PC-9 (cell line): ENCODE results near the gene ARHGAP44. TPM values are rescaled to one million over a fixed set of nuclear protein-coding genes. Genes with fewer than 3 reads are reported as not detected.

ENCODE experiments used
- BruUV-seq: library from RNA; stranded (reverse); fragments of 400-500 nt; replicated peaks from 2 replicates; lab custom pipeline; 2021; lab: Mats Ljungman, UMichigan
- CTCF ChIA-PET: fragments of 300-600 bp; sonication (Branson Sonifier 250); formaldehyde crosslinking; loops from one replicate; lab custom pipeline; 2022; ENCODE audit warnings: antibody characterized with exemption; lab: Charles Lee
- POLR2A ChIA-PET: fragments of 300-600 bp; sonication (Branson Sonifier 250); formaldehyde crosslinking; loops from one replicate; lab custom pipeline; 2022; ENCODE audit warnings: antibody characterized with exemption; ENCODE audit not compliant: unreplicated experiment; lab: Charles Lee
- DNase-seq, 2 experiments: peaks; one replicate each; pipeline versions ENCODE4 v3.0.0 to v3.0.0-alpha.2; 2015 to 2022; ENCODE audit warnings: mixed read lengths in 1 of 2
- H2AFZ ChIP-seq: fragments of 200-600 bp; sonication (generic); 2 replicates; pipeline ENCODE4 v1.8.1; 2017; ENCODE audit warnings: antibody characterized with exemption
- H3F3A ChIP-seq: fragments of 200-600 bp; sonication (generic); 2 replicates; pipeline ENCODE4 v1.8.1; 2017; ENCODE audit warnings: antibody characterized with exemption, mild to moderate bottlenecking, low read depth; ENCODE audit not compliant: insufficient read depth
- H3K27ac ChIP-seq: fragments of 200-600 bp; sonication (generic); 2 replicates; pipeline ENCODE4 v1.6.1; 2016; ENCODE audit warnings: mixed run types
- H3K27me3 ChIP-seq: fragments of 200-600 bp; sonication (generic); 2 replicates; pipeline ENCODE4 v1.6.1; 2016; ENCODE audit warnings: low read depth, mixed run types; ENCODE audit not compliant: insufficient read depth
- H3K36me3 ChIP-seq: fragments of 200-600 bp; sonication (generic); 2 replicates; pipeline ENCODE4 v1.6.1; 2016; ENCODE audit warnings: low read depth, mixed run types
- H3K4me1 ChIP-seq: fragments of 200-600 bp; sonication (generic); replicated peaks from 2 replicates; pipeline ENCODE4 v1.6.1; 2016; ENCODE audit warnings: mixed run types; ENCODE audit not compliant: insufficient read depth
- H3K4me2 ChIP-seq: fragments of 200-600 bp; sonication (generic); 2 replicates; pipeline ENCODE4 v1.6.1; 2017; ENCODE audit warnings: mixed run types
- H3K4me3 ChIP-seq: fragments of 200-600 bp; sonication (generic); 2 replicates; pipeline ENCODE4 v1.6.1; 2016; ENCODE audit warnings: mixed run types
- H3K79me2 ChIP-seq: fragments of 200-600 bp; sonication (generic); 2 replicates; pipeline ENCODE4 v1.6.1; 2017; ENCODE audit warnings: low read depth, mixed run types
- H3K9me2 ChIP-seq: fragments of 200-600 bp; sonication (generic); 2 replicates; pipeline ENCODE4 v1.8.1; 2017; ENCODE audit warnings: mild to moderate bottlenecking; ENCODE audit not compliant: insufficient read depth
- H3K9me3 ChIP-seq: fragments of 200-600 bp; sonication (generic); 2 replicates; pipeline ENCODE4 v1.8.1; 2016; ENCODE audit warnings: low read depth; ENCODE audit not compliant: insufficient read depth
- H4K20me1 ChIP-seq: fragments of 200-600 bp; sonication (generic); 2 replicates; pipeline ENCODE4 v1.8.1; 2017; ENCODE audit not compliant: insufficient read depth
- CTCF ChIP-seq: fragments of 200-600 bp; sonication (generic); conservative IDR thresholded peaks from 2 replicates; pipeline ENCODE4 v1.6.1; 2017; ENCODE audit warnings: mixed run types, antibody characterized with exemption, mild to moderate bottlenecking, moderate library complexity
- EZH2 ChIP-seq: fragments of 200-600 bp; sonication (generic); IDR thresholded peaks from 2 replicates; pipeline ENCODE4 v1.8.0; 2017; ENCODE audit warnings: antibody characterized with exemption, low read depth
- intact Hi-C: fragments of 100-400 bp; cut with micrococcal nuclease; formaldehyde crosslinking; loops from one replicate; pipeline ENCODE4 v1.10.0; 2022; ENCODE audit not compliant: unreplicated experiment
- total RNA-seq: library from RNA; stranded (reverse); gene quantifications from 2 replicates; pipeline ENCODE4 v1.2.3, GENCODE V29; 2021

The ARHGAP44 gene
- total RNA-seq, 1 experiment from 2014 or later, result not detected

- no peaks in the 10 kb centered on the region for H3K79me2 ChIP-seq
- H2AFZ ChIP-seq, result no peak overlapping the region
- no TSS peak for BruUV-seq
- no peak overlapping the region for H3K27ac ChIP-seq
- no peaks in the 10 kb centered on the region for H3K36me3 ChIP-seq
- no peak for DNase-seq
- H3K9me3 ChIP-seq, result no peaks in the 10 kb centered on the region
- ChIA-PET POLR2A (no interaction called here), CTCF (no interaction called here)
- no peaks in the 10 kb centered on the region for H3F3A ChIP-seq
- H3K27me3 ChIP-seq, result 0 out of 2 replicates have a peak, but pooled peaks cover 15% of the 10 kb centered on the region
- H3K4me3 ChIP-seq, result no peak overlapping the region
- H3K9me2 ChIP-seq, result no peaks in the 10 kb centered on the region
- no peaks in the 10 kb centered on the region for H3K4me1 ChIP-seq
- H4K20me1 ChIP-seq, result no peaks in the 10 kb centered on the region
- intact Hi-C loops, result no loop called here
- TF ChIP-seq EZH2, result no peak
- no peak for TF ChIP-seq CTCF
- no peak overlapping the region for H3K4me2 ChIP-seq
Observed at GRCh38 chr17:12909046-12909445, 119.7 kb downstream of the ARHGAP44 start.

GRCh38 chr17:12909511-12909910, 120.2 kb downstream of the ARHGAP44 start:
- ChIA-PET POLR2A (no interaction called here), CTCF (no interaction called here)
- H4K20me1 ChIP-seq, result no peaks in the 10 kb centered on the region
- no peak for TF ChIP-seq CTCF
- TF ChIP-seq EZH2, result no peak
- no peak overlapping the region for H3K27ac ChIP-seq
- no TSS peak for BruUV-seq
- no peaks in the 10 kb centered on the region for H3K9me2 ChIP-seq
- H3K36me3 ChIP-seq, result no peaks in the 10 kb centered on the region
- intact Hi-C loops, result no loop called here
- 0 out of 2 replicates have a peak, but pooled peaks cover 15% of the 10 kb centered on the region for H3K27me3 ChIP-seq
- H3F3A ChIP-seq, result no peaks in the 10 kb centered on the region
- H3K4me3 ChIP-seq, result no peak overlapping the region
- no peak overlapping the region for H3K4me2 ChIP-seq
- H2AFZ ChIP-seq, result no peak overlapping the region
- no peaks in the 10 kb centered on the region for H3K9me3 ChIP-seq
- DNase-seq, result no peak
- no peaks in the 10 kb centered on the region for H3K79me2 ChIP-seq
- no peaks in the 10 kb centered on the region for H3K4me1 ChIP-seq

DNA sequence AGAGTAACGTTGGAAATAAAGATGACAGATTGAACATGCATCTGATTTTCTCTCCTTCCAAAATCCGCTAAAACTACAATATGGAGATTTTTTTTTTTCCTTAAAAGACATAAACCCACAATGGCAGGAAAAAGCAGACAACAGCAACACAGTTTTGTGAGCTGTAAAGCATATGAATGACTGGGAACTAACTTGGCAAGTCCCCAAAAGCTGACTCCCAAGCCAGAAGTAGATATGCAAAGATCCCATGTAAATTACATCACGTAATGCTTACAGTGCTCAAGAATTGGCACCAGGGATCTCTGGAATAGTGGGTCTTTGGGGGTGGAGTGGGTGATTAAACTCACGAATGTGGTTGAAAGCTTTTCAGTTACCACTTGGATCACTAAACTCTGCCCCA, 121.9 kb downstream of the ARHGAP44 start:
- POLR2A ChIA-PET, result no interaction called here
- no peaks in the 10 kb centered on the region for H3K36me3 ChIP-seq
- no peaks in the 10 kb centered on the region for H3K9me2 ChIP-seq
- intact Hi-C loops, result no loop called here
- no peak for DNase-seq
- H3K27ac ChIP-seq, result no peak overlapping the region
- no peak overlapping the region for H3K4me2 ChIP-seq
- H3K4me3 ChIP-seq, result no peak overlapping the region
- H3K9me3 ChIP-seq, result no peaks in the 10 kb centered on the region
- BruUV-seq, result no TSS peak
- TF ChIP-seq EZH2 (no peak), CTCF (no peak)
- H2AFZ ChIP-seq, result no peak overlapping the region
- CTCF ChIA-PET, result interaction anchor here (0.7 kb wide), 1 partner anchor 122 kb away, joined by 4 read pairs; no protein-coding TSS in a partner anchor
- no peaks in the 10 kb centered on the region for H3K4me1 ChIP-seq
- no peaks in the 10 kb centered on the region for H3K79me2 ChIP-seq
- H3K27me3 ChIP-seq, result peaks cover 29% of the 10 kb centered on the region; the same call in 1 of the 2 replicates
- H4K20me1 ChIP-seq, result no peaks in the 10 kb centered on the region
- no peaks in the 10 kb centered on the region for H3F3A ChIP-seq
